ENCODE measurements around the gene GEMIN4.

The GEMIN4 gene

GRCh38 chr17:797236-797840, 45.3 kb upstream of the GEMIN4 start (continued):
- TF ChIP-seq ATF2 (tag by site-specific recombination; IDR thresholded peaks at IDR 0.05; ENCODE audit: low read depth) (no peak), ZNF549 (tag by site-specific recombination; IDR thresholded peaks at IDR 0.05) (no peak), ZFP41 (tag by site-specific recombination; IDR thresholded peaks at IDR 0.05; ENCODE audit: borderline replicate concordance) (no peak), ZNF692 (tag by site-specific recombination; IDR thresholded peaks at IDR 0.05) (no peak), ZNF18 (tag by site-specific recombination; IDR thresholded peaks at IDR 0.05) (no peak), ZNF571 (tag by site-specific recombination; IDR thresholded peaks at IDR 0.05) (no peak)

GRCh38 chr17:796609-797008, 44.5 kb upstream of the GEMIN4 start:
- Histone ChIP-seq H3K9me3 (ENCODE audit: control insufficient read depth, insufficient read depth, low read depth, low read length) (no peaks in the 10 kb centered on the region), H3K4me3 (ENCODE audit: low read depth, low read length) (no peak overlapping the region), H3K36me3 (ENCODE audit: control insufficient read depth in 2 of 2, insufficient read depth in 1 of 2, low read length in 2 of 2) (peaks cover 0 to 24% of the 10 kb centered on the region in 2 experiments), H3K27ac (ENCODE audit: extremely low read depth, low read depth, low read length) (no peak overlapping the region), H3K4me1 (ENCODE audit: control insufficient read depth, insufficient read depth, low read length) (no peaks in the 10 kb centered on the region)
- ChIA-PET CTCF (interaction anchor here (0.5 to 11.0 kb wide), 6 partner anchors 32 to 385 kb away, joined by 4 to 173 read pairs (median 5); partner anchors contain the start of gene NXN), POLR2A (no interaction called here)
- no peak for TF ChIP-seq ZNF416 (tag by site-specific recombination; IDR thresholded peaks at IDR 0.05)
- TF ChIP-seq ATF2 (tag by site-specific recombination; IDR thresholded peaks at IDR 0.05; ENCODE audit: low read depth): no peak
- no peak for TF ChIP-seq ZFP3 (tag by site-specific recombination; IDR thresholded peaks at IDR 0.05; ENCODE audit: low read depth)
- no peak for TF ChIP-seq ZNF837 (tag by site-specific recombination; IDR thresholded peaks at IDR 0.05)
- no peak for TF ChIP-seq ZNF394 (tag by site-specific recombination; IDR thresholded peaks at IDR 0.05; ENCODE audit: borderline replicate concordance)
- no peak for TF ChIP-seq MZF1 (tag by site-specific recombination; IDR thresholded peaks at IDR 0.05; ENCODE audit: borderline replicate concordance)
- no peak for TF ChIP-seq ZNF423 (tag by site-specific recombination; IDR thresholded peaks at IDR 0.05)
- no peak for TF ChIP-seq ZNF114 (tag by site-specific recombination; IDR thresholded peaks at IDR 0.05)

GRCh38 chr17:795721-796120, 43.7 kb upstream of the GEMIN4 start:
- Histone ChIP-seq H3K27ac (ENCODE audit: extremely low read depth, low read depth, low read length) (no peak overlapping the region), H3K4me1 (ENCODE audit: control insufficient read depth, insufficient read depth, low read length) (no peaks in the 10 kb centered on the region), H3K9me3 (ENCODE audit: control insufficient read depth, insufficient read depth, low read depth, low read length) (no peaks in the 10 kb centered on the region), H3K4me3 (ENCODE audit: low read depth, low read length) (no peak overlapping the region), H3K36me3 (ENCODE audit: control insufficient read depth in 2 of 2, insufficient read depth in 1 of 2, low read length in 2 of 2) (peaks cover 0 to 32% of the 10 kb centered on the region in 2 experiments)
- CTCF ChIA-PET: interaction anchor here (0.6 to 11.0 kb wide), 16 partner anchors 10 to 260 kb away, joined by 3 to 173 read pairs (median 4); partner anchors contain the start of genes NXN and TIMM22
- POLR2A ChIA-PET: interaction anchor here (1.4 to 5.9 kb wide), 2 partner anchors 185 to 201 kb away, joined by 3 to 33 read pairs; partner anchors contain the start of genes NXN and TIMM22
- TF ChIP-seq GFI1B (tag by site-specific recombination; IDR thresholded peaks at IDR 0.05) (no peak), ZNF223 (tag by site-specific recombination; IDR thresholded peaks at IDR 0.05) (no peak), ZNF585B (tag by site-specific recombination; IDR thresholded peaks at IDR 0.05) (no peak), ZNF248 (tag by site-specific recombination; IDR thresholded peaks at IDR 0.05) (no peak), ZNF639 (tag by site-specific recombination; IDR thresholded peaks at IDR 0.05) (no peak), GLI2 (tag by site-specific recombination; IDR thresholded peaks at IDR 0.05; ENCODE audit: borderline replicate concordance, low read depth) (no peak), ZNF514 (tag by site-specific recombination; IDR thresholded peaks at IDR 0.05) (no peak), TSHZ1 (tag by site-specific recombination; IDR thresholded peaks at IDR 0.05; ENCODE audit: borderline replicate concordance) (no peak), KLF10 (tag by site-specific recombination; IDR thresholded peaks at IDR 0.05) (no peak)
